DND-41 (cell line): ENCODE results near the gene EPN1.

Experiments used
- CTCF ChIP-seq: IDR thresholded peaks from 2 replicates; pipeline ENCODE4 v1.5.1; 2012; ENCODE audit warnings: borderline replicate concordance, low read length, moderate library complexity, mild to moderate bottlenecking; ENCODE audit not compliant: poor library complexity, severe bottlenecking; ENCODE audit errors: extremely low read depth
- EZH2 ChIP-seq: IDR thresholded peaks from 3 replicates; pipeline ENCODE4 v1.6.1; 2012; ENCODE audit warnings: borderline replicate concordance, low read depth, mild to moderate bottlenecking, moderate library complexity, low read length, inconsistent platforms; ENCODE audit not compliant: severe bottlenecking

- TF ChIP-seq CTCF (no peak), EZH2 (no peak)
Measured at GRCh38 chr19:55667511-55667910, 7.5 kb upstream of the EPN1 start.
